Activated CD4-positive, alpha-beta T cell treated with anti-CD3 and anti-CD28 coated beads, Interleukin-2, amount 10 ng/mL, durations not matched to agents 24 days and 14 days (primary cell): Measurements from ENCODE around the gene GABBR2. TPM values are rescaled to one million over a fixed set of nuclear protein-coding genes. Genes with fewer than 3 reads are reported as not detected.

Experiments used
- DNase-seq: peaks from one replicate; pipeline ENCODE4 v3.0.0; 2022
- H3K27ac Mint-ChIP-seq: one replicate; pipeline ENCODE4 v1.8.0; 2022; ENCODE audit warnings: mild to moderate bottlenecking, mixed read lengths
- H3K27me3 Mint-ChIP-seq: one replicate; pipeline ENCODE4 v1.8.0; 2022; ENCODE audit warnings: mixed read lengths
- H3K36me3 Mint-ChIP-seq: one replicate; pipeline ENCODE4 v1.8.0; 2022; ENCODE audit warnings: low read depth, mild to moderate bottlenecking, mixed read lengths
- H3K4me1 Mint-ChIP-seq: one replicate; pipeline ENCODE4 v1.8.0; 2021; ENCODE audit warnings: mixed read lengths
- H3K4me3 Mint-ChIP-seq: one replicate; pipeline ENCODE4 v1.8.0; 2022; ENCODE audit warnings: mild to moderate bottlenecking, moderate library complexity, mixed read lengths
- H3K9me3 Mint-ChIP-seq: one replicate; pipeline ENCODE4 v1.8.0; 2021; ENCODE audit warnings: mixed read lengths
- intact Hi-C: fragments of 100-400 bp; cut with micrococcal nuclease; formaldehyde crosslinking; loops from one replicate; pipeline ENCODE4 v1.15.1; 2023
- total RNA-seq: library from RNA; stranded (reverse); gene quantifications from 2 replicates; pipeline ENCODE4 v1.2.3, GENCODE V29; 2022

GABBR2 gene
- total RNA-seq, 1 donor from 2014 or later: not detected

GRCh38 chr9:98333703-98334582, 374.8 kb downstream of the GABBR2 start:
- no peaks in the 10 kb centered on the region for H3K36me3 Mint-ChIP-seq
- DNase-seq: no peak
- peaks cover 14% of the 10 kb centered on the region for H3K27me3 Mint-ChIP-seq
- no peak overlapping the region for H3K27ac Mint-ChIP-seq
- H3K4me3 Mint-ChIP-seq: no peak overlapping the region
- intact Hi-C loops: no loop called here
- H3K4me1 Mint-ChIP-seq: no peaks in the 10 kb centered on the region
- no peaks in the 10 kb centered on the region for H3K9me3 Mint-ChIP-seq

GRCh38 chr9:98332405-98332831, 376.3 kb downstream of the GABBR2 start:
- no peak for DNase-seq
- no peaks in the 10 kb centered on the region for H3K4me1 Mint-ChIP-seq
- no peak overlapping the region for H3K27ac Mint-ChIP-seq
- peaks cover 14% of the 10 kb centered on the region for H3K27me3 Mint-ChIP-seq
- no peaks in the 10 kb centered on the region for H3K36me3 Mint-ChIP-seq
- intact Hi-C loops: no loop called here
- H3K9me3 Mint-ChIP-seq: no peaks in the 10 kb centered on the region
- H3K4me3 Mint-ChIP-seq: no peak overlapping the region

GRCh38 chr9:98331536-98332259, 377.0 kb downstream of the GABBR2 start:
- Mint-ChIP-seq H3K27me3 (peaks cover 14% of the 10 kb centered on the region), H3K9me3 (no peaks in the 10 kb centered on the region), H3K4me1 (no peaks in the 10 kb centered on the region), H3K27ac (no peak overlapping the region), H3K36me3 (no peaks in the 10 kb centered on the region), H3K4me3 (no peak overlapping the region)
- no peak for DNase-seq
- intact Hi-C loops: no loop called here

DNA sequence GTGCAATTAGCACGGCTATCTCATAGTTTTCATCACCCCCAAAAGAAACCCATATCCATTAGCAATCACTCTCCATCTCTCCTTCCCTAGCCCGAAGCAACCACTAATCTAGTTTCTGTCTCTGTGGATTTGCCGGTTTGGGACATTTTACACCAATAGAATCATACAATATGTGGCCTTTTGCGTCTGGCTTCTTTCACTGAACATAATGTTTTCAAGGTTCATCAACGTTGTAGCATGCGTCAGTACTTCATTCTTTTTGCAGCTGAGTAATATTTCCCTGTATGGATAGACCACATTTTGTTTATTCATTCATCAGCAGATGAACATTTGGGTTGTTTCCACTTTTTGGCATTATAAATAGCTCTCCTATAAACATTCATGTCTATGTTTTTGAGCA, 377.9 kb downstream of the GABBR2 start:
- no peak overlapping the region for H3K27ac Mint-ChIP-seq
- no peaks in the 10 kb centered on the region for H3K4me1 Mint-ChIP-seq
- H3K36me3 Mint-ChIP-seq: no peaks in the 10 kb centered on the region
- H3K27me3 Mint-ChIP-seq: peaks cover 13% of the 10 kb centered on the region
- H3K4me3 Mint-ChIP-seq: no peak overlapping the region
- no peak for DNase-seq
- no peaks in the 10 kb centered on the region for H3K9me3 Mint-ChIP-seq
- intact Hi-C loops: no loop called here

DNA sequence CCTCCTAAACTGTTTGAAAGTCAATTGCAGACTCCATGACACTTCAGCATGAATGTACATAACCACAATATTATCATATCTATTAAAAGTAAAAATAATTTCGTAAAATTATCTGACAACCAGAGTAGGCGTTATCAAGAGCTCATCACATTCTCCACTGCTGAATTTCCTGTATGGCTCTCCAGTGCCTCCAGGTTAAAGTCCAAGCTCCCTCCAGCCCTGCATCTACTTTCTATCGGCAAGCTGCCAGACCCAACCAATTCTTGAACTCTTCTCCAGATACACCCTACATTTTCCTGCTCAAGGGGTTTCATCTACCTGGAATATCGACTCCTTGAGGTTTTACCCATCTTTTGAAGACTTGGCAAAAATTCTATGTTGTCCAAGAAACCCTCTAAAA, 378.8 kb downstream of the GABBR2 start:
- Mint-ChIP-seq H3K27me3 (peaks cover 10% of the 10 kb centered on the region), H3K27ac (no peak overlapping the region), H3K4me3 (no peak overlapping the region), H3K4me1 (no peaks in the 10 kb centered on the region), H3K36me3 (no peaks in the 10 kb centered on the region), H3K9me3 (no peaks in the 10 kb centered on the region)
- intact Hi-C loops: no loop called here
- no peak for DNase-seq

- no peaks in the 10 kb centered on the region for H3K4me1 Mint-ChIP-seq
- no peak overlapping the region for H3K4me3 Mint-ChIP-seq
- no peak overlapping the region for H3K27ac Mint-ChIP-seq
- intact Hi-C loops: no loop called here
- no peaks in the 10 kb centered on the region for H3K9me3 Mint-ChIP-seq
- no peaks in the 10 kb centered on the region for H3K36me3 Mint-ChIP-seq
- no peak for DNase-seq
- H3K27me3 Mint-ChIP-seq: peaks cover 10% of the 10 kb centered on the region
Observed at GRCh38 chr9:98329281-98329680, 379.5 kb downstream of the GABBR2 start.

GRCh38 chr9:98328770-98329169, 380.0 kb downstream of the GABBR2 start:
- no peak overlapping the region for H3K27ac Mint-ChIP-seq
- H3K36me3 Mint-ChIP-seq: no peaks in the 10 kb centered on the region
- no peaks in the 10 kb centered on the region for H3K4me1 Mint-ChIP-seq
- no peak overlapping the region for H3K4me3 Mint-ChIP-seq
- peaks cover 10% of the 10 kb centered on the region for H3K27me3 Mint-ChIP-seq
- DNase-seq: no peak
- no peaks in the 10 kb centered on the region for H3K9me3 Mint-ChIP-seq
- intact Hi-C loops: no loop called here

GRCh38 chr9:98328141-98328540, 380.6 kb downstream of the GABBR2 start:
- no peaks in the 10 kb centered on the region for H3K36me3 Mint-ChIP-seq
- intact Hi-C loops: no loop called here
- no peak for DNase-seq
- H3K9me3 Mint-ChIP-seq: no peaks in the 10 kb centered on the region
- no peak overlapping the region for H3K27ac Mint-ChIP-seq
- peaks cover 10% of the 10 kb centered on the region for H3K27me3 Mint-ChIP-seq
- H3K4me3 Mint-ChIP-seq: no peak overlapping the region
- H3K4me1 Mint-ChIP-seq: no peaks in the 10 kb centered on the region

DNA sequence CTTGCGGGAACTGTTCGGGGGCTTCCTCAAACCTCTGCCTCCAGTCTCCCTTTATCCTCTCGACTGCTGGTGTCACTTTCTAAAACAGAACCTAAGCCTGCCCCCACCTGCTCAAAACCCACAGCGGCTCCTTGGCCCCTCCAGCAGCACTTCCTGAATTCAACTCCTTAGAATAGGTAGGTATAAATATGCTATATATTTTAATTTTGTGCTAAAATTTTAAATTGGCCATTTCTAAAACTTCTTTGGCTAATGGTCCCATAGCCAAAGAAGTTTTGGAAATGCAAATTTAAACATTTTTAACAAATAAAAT, 381.5 kb downstream of the GABBR2 start:
- no peaks in the 10 kb centered on the region for H3K36me3 Mint-ChIP-seq
- intact Hi-C loops: no loop called here
- H3K4me3 Mint-ChIP-seq: no peak overlapping the region
- H3K9me3 Mint-ChIP-seq: no peaks in the 10 kb centered on the region
- H3K4me1 Mint-ChIP-seq: no peaks in the 10 kb centered on the region
- no peak for DNase-seq
- peaks cover 10% of the 10 kb centered on the region for H3K27me3 Mint-ChIP-seq
- H3K27ac Mint-ChIP-seq: no peak overlapping the region

DNA sequence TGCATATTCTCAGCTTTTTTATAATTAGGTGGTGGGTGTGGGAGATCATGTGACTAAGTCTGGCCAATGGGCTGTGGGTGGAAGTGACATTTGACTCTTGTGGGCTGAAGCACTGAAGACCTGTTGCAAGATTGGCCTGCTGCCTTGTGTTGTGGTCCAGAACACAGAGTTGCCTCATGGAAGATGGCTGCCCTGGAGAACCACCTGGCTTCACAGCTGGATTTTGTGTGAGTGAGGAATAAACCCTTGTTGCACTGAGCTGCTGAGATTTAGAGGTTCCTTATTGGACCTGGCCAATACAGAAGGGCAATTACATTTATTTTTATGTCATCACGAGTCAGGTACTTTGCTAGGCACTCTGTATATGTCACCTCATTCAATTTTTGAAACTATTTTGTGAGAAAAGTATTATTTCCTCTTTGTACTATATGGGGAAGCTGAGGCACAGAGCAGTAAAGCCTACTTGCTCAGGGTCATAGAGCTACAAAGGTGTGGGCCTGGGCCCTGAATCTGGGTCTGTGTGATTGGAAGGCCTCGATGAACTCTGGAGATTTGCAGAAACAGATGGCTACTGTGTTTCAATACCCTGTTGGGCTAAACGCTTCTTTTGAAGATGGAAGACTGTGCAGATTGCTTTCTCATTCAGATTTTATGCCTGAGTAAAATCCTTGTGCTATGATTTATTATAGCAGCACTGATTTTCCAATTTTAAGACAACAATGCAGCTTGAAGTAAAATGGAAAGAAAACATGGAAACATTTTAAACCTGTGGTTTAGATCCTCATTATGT, 382.1 kb downstream of the GABBR2 start:
- H3K27ac Mint-ChIP-seq: no peak overlapping the region
- no peaks in the 10 kb centered on the region for H3K4me1 Mint-ChIP-seq
- H3K4me3 Mint-ChIP-seq: no peak overlapping the region
- H3K9me3 Mint-ChIP-seq: no peaks in the 10 kb centered on the region
- intact Hi-C loops: no loop called here
- no peaks in the 10 kb centered on the region for H3K36me3 Mint-ChIP-seq
- DNase-seq: no peak
- peaks cover 10% of the 10 kb centered on the region for H3K27me3 Mint-ChIP-seq

DNA sequence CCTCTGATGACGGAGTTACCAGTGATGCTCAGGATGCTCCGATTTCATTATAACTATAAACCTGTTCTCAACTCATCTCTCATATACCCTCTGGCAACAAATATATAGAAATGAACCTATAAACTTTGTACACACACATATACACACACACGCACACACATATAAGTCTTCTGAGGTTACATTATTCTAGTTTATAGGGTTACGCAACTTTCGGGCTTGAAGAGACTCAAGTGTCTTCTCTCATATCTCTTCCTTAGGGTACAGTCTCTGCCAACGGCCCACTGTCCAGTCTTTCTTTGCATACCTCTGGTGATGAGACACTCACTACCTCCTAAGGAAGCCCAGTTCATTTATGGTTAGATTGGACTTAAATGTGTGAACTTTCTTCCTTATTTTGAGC, 383.9 kb downstream of the GABBR2 start:
- intact Hi-C loops: no loop called here
- no peak overlapping the region for H3K4me3 Mint-ChIP-seq
- no peaks in the 10 kb centered on the region for H3K9me3 Mint-ChIP-seq
- H3K36me3 Mint-ChIP-seq: no peaks in the 10 kb centered on the region
- peaks cover 7% of the 10 kb centered on the region for H3K27me3 Mint-ChIP-seq
- no peak for DNase-seq
- no peaks in the 10 kb centered on the region for H3K4me1 Mint-ChIP-seq
- no peak overlapping the region for H3K27ac Mint-ChIP-seq

- Mint-ChIP-seq H3K36me3 (no peaks in the 10 kb centered on the region), H3K27ac (no peak overlapping the region), H3K27me3 (peaks cover 1% of the 10 kb centered on the region), H3K9me3 (no peaks in the 10 kb centered on the region), H3K4me1 (no peaks in the 10 kb centered on the region), H3K4me3 (no peak overlapping the region)
- intact Hi-C loops: no loop called here
- DNase-seq: no peak
Observed at GRCh38 chr9:98323831-98324135, 385.0 kb downstream of the GABBR2 start.

DNA sequence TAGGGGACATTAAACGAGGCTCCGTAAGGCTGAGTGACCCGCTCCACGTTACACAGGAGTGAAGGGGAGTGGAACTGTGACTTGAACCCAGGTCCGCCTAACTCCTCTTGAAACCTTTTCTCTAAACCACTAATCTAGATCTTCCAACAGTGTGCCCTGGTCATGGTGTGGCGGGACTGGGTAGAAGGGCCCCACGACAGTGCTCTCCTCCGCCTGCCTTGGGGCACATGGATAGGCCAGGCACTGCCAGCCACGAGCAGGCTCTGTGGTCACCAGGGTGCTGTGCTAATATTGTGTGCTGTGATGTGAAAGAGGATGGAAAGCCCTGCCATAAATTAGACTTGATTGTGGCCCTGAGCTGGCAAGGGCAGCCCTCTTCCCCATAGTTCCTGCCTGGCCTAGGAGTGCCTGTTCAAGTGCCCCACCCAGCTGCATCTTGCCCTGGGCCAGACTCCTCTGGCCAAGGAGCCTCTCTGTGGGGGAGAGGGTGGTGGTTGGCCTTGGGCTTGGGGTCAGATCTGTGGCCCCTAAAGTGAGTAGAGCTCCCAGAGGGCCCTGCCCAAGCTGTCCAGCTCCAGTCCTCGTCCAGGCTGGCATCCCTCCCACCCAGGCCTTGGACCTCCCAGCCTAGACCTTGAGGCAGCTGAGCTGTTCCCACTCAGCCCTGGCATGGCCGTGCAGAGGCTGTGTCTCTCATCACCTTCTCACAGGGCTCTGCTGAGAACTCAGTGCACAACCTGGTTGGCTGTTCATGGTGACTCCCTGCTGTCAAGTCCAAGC, 385.5 kb downstream of the GABBR2 start:
- Mint-ChIP-seq H3K4me3 (no peak overlapping the region), H3K27ac (no peak overlapping the region), H3K9me3 (no peaks in the 10 kb centered on the region), H3K4me1 (no peaks in the 10 kb centered on the region), H3K36me3 (no peaks in the 10 kb centered on the region), H3K27me3 (peaks cover 1% of the 10 kb centered on the region)
- DNase-seq: no peak
- intact Hi-C loops: no loop called here
